Measurements from ENCODE around the gene RPTN.

RPTN gene

GRCh38 chr1:152159144-152159543, at the start of gene RPTN:
RPTN (minus strand) TSS chr1:152159228; CDS start chr1:152157889, 1,339 bp downstream.
- DNase-seq, result no peak

- DNase-seq, result no peak
Measured at GRCh38 chr1:152198982-152199381, 40.0 kb upstream of the RPTN start.

- no peak for DNase-seq
Measured at GRCh38 chr1:152197361-152197941, 38.4 kb upstream of the RPTN start.

- DNase-seq, result no peak
Measured at GRCh38 chr1:152191711-152192110, 32.7 kb upstream of the RPTN start.

- no peak for DNase-seq
Measured at GRCh38 chr1:152191260-152191659, 32.2 kb upstream of the RPTN start.

- DNase-seq, result no peak
Measured at GRCh38 chr1:152190589-152190988, 31.6 kb upstream of the RPTN start.

GRCh38 chr1:152189657-152190442, 30.8 kb upstream of the RPTN start:
- peak; percentile 71 for DNase-seq

GRCh38 chr1:152188673-152189591, 29.9 kb upstream of the RPTN start:
- DNase-seq, result peak; percentile 82

GRCh38 chr1:152186556-152187285, 27.7 kb upstream of the RPTN start:
- no peak for DNase-seq

- DNase-seq, result peak; percentile 44
Measured at GRCh38 chr1:152185544-152186391, 26.7 kb upstream of the RPTN start.

- DNase-seq, result no peak
Measured at GRCh38 chr1:152182944-152183361, 23.9 kb upstream of the RPTN start.

GRCh38 chr1:152182431-152182830, 23.4 kb upstream of the RPTN start:
- no peak for DNase-seq

- DNase-seq, result no peak
Measured at GRCh38 chr1:152179566-152179965, 20.5 kb upstream of the RPTN start.

- no peak for DNase-seq
Measured at GRCh38 chr1:152170287-152170905, 11.4 kb upstream of the RPTN start.

GRCh38 chr1:152169366-152170025, 10.5 kb upstream of the RPTN start:
- DNase-seq, result no peak

- DNase-seq, result no peak
Measured at GRCh38 chr1:152168535-152168868, 9.5 kb upstream of the RPTN start.

- DNase-seq, result no peak
Measured at GRCh38 chr1:152167835-152168534, 9.0 kb upstream of the RPTN start.

- no peak for DNase-seq
Measured at GRCh38 chr1:152166966-152167365, 7.9 kb upstream of the RPTN start.

GRCh38 chr1:152165286-152166077, 6.5 kb upstream of the RPTN start:
- no peak for DNase-seq

Data from stimulated activated CD4-positive, alpha-beta T cell treated with anti-CD3 and anti-CD28 coated beads, Interleukin-4, amount 100 ng/mL, for 24 hours (primary cell).